VCaP (cell line): ENCODE measurements around the gene CEP55.
"Not testable (repeated sequence)": the region's sequence is repeated elsewhere in the genome, so short reads cannot be mapped to it uniquely, and the experiment has no call there.

Source experiments
- H3K27ac ChIP-seq: fragments of 450-650 bp; 2 replicates; pipeline ENCODE4 v1.5.1; 2017
- TF ChIP-seq, protein P1 (sequence below): fragments of 450-650 bp; conservative IDR thresholded peaks from 2 replicates; pipeline ENCODE4 v1.5.1; 2017; ENCODE audit warnings: mild to moderate bottlenecking, moderate library complexity

CEP55 gene

DNA sequence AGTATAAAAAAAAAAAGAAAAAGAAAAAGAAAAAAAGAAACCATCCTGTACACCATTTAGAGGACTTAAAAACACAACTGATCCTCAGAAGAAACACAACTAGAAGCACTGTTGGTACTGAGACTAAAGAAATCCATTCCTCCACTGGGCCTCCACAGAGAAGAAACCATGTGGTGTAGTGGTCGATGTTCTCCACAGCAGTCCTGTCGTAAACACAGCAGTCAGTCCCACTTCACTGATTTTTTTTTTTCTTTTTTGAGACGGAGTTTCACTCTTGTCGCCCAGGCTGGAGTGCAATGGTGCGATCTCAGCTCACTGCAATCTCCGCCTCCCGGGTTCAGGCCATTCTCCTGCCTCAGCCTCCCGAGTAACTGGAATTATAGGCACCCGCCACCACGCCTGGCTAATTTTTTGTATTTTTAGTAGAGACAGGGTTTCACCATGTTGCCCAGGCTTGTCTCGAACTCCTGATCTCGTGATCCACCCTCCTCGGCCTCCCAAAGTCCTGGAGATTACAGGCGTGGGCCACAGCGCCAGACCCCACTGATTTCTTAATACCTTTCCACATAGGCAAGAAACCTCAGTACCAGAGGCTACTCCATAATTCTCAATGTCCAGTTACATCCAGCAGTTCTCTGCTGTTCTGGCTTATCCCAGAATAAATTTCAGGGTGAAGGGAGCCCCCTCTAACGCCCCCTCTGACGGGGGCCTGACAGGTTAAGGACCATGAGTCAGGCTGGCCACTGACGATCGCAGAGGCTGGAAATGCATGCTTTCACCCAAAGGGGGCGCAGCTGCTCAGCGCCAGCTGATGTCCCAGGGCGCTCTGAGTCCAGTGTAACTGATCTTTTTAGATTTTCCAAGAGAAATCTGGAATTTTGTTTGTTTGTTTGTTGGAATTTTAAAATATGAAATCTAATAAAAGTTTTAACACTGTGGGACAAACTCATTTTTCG is 45.3 kb downstream of the CEP55 start:
- H3K27ac ChIP-seq: no peak overlapping the region
- TF ChIP-seq, protein P1, sequence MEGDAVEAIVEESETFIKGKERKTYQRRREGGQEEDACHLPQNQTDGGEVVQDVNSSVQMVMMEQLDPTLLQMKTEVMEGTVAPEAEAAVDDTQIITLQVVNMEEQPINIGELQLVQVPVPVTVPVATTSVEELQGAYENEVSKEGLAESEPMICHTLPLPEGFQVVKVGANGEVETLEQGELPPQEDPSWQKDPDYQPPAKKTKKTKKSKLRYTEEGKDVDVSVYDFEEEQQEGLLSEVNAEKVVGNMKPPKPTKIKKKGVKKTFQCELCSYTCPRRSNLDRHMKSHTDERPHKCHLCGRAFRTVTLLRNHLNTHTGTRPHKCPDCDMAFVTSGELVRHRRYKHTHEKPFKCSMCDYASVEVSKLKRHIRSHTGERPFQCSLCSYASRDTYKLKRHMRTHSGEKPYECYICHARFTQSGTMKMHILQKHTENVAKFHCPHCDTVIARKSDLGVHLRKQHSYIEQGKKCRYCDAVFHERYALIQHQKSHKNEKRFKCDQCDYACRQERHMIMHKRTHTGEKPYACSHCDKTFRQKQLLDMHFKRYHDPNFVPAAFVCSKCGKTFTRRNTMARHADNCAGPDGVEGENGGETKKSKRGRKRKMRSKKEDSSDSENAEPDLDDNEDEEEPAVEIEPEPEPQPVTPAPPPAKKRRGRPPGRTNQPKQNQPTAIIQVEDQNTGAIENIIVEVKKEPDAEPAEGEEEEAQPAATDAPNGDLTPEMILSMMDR: peak; percentile 43

DNA sequence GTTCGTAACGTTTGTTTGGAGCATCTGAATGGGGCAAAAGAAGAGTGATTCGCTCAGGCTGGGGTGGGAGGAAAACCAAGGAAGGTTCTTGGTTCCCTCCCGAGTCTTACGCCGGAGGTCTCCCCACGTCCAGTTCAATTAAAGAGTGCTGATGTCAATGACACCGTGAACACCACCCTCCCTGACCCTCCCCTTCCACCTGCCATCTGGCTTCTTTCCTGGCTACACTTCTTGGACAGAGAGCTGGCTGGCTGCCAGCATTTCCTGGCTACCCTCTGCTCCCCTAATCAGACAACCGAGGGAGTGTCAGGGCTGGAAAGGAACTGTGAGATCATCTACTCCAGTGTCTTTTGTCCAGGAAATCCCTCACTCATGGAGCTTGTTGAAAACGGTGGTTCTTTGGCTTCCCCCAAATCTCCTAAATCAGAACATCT is 46.0 kb downstream of the CEP55 start:
- TF ChIP-seq, protein P1: no peak
- no peak overlapping the region for H3K27ac ChIP-seq

- H3K27ac ChIP-seq: not testable (repeated sequence)
Measured at GRCh38 chr10:93546995-93547394, 50.6 kb downstream of the CEP55 start.

DNA sequence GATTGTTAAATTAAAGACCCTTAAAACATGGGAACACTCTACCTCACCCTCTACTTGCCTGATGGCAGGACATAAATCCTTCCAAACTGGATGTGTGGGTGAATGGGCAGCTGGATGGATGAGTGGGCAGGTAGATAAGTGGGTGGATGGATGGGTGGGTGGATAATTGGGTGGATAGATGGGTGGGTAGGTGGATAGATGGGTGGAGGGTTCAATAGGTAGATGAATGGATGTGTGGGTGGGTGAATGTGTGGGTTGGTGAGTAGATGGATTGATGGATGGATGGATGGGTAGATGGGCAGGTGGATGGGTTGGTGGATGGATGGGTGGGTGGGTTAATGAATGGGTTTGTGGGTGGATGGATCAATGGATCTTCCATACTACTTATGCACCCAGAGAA is 51.1 kb downstream of the CEP55 start:
- TF ChIP-seq, protein P1: no peak
- no peak overlapping the region for H3K27ac ChIP-seq

DNA sequence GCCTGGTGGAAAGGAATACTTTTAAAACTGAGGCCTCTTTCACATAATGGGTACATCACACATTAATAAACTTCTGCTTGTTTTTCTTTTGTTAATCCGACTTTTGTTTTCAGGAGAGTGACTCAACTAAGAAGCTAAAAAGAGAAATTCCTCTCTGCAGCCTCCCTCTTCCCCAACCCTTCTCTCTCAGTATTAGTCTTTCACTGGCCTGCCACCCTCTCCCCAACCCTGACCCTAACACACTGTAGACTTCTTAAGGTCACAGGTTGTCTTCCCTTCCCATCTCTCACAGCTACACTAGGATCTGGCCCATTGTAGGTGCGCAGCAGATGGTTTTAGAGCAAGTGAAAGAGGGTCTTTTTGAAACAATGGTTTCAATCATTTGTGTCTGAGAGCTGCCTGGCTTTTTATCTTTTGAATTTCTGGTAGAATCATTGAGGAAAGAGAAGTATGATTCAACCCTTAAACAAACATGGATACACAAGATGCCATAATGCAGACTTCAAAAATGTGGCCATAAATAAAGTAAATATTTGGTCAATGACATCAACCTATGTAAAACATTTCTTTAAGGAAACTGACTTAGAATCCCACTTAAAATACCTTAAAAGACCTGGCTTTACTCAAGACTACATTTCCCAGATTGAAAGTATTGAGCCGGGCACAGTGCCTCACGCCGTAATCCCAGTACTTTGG is 52.1 kb downstream of the CEP55 start:
- no peak overlapping the region for H3K27ac ChIP-seq
- TF ChIP-seq, protein P1: no peak

- H3K27ac ChIP-seq: no peak overlapping the region
- TF ChIP-seq, protein P1: no peak
Measured at GRCh38 chr10:93550606-93551005, 54.2 kb downstream of the CEP55 start.

DNA sequence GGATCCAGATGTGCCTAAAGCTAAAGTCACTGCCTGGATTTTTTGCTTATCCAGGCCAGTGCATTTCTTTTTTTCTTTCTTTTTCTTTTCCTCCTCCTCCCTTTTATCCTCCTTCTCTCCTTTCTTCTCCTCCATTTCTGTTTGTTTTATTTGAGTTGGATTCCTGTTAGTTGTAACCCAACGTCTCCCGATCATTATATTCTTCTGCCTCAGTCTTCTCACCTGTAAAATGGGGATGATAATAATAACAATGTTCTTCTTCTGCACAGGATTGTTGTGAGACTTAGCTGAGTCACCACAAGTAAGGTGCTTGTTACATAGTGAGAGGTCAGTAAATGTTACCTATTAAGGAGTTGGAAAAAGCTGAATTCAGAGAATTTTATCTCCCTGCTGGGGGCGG is 56.4 kb downstream of the CEP55 start:
- H3K27ac ChIP-seq: no peak overlapping the region
- TF ChIP-seq, protein P1: no peak
